ENCODE data around the gene HOXD10. TPM values are rescaled to one million over a fixed set of nuclear protein-coding genes. Genes with fewer than 3 reads are reported as not detected.

The HOXD10 gene
- total RNA-seq, 1 donor from 2014 or later: 19.6 TPM

DNA sequence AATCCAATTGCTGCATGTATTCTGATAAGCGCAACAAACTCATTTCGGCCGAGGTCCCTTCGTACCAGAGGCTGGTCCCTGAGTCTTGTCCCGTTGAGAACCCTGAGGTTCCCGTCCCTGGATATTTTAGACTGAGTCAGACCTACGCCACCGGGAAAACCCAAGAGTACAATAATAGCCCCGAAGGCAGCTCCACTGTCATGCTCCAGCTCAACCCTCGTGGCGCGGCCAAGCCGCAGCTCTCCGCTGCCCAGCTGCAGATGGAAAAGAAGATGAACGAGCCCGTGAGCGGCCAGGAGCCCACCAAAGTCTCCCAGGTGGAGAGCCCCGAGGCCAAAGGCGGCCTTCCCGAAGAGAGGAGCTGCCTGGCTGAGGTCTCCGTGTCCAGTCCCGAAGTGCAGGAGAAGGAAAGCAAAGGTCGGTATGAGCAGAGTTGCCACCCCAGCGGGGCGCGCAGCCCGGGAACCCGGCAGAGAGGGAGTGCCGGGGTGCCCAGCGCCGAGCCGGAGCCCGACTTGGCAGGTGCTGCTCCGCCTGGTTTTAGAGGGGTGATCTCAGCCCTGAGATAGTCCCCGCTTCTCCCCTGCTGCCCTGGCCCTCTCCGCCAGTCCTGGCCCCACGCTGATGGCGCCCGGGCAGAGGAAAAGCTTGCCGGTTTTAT, 714 bp downstream of the HOXD10 start:
- H3K27ac ChIP-seq: peak overlapping the region; percentile 76
- H3K9me3 ChIP-seq: no peaks in the 10 kb centered on the region
- DNase-seq (ENCODE audit: extremely low spot score in 2 of 2): no peak
- TF ChIP-seq, protein P1, sequence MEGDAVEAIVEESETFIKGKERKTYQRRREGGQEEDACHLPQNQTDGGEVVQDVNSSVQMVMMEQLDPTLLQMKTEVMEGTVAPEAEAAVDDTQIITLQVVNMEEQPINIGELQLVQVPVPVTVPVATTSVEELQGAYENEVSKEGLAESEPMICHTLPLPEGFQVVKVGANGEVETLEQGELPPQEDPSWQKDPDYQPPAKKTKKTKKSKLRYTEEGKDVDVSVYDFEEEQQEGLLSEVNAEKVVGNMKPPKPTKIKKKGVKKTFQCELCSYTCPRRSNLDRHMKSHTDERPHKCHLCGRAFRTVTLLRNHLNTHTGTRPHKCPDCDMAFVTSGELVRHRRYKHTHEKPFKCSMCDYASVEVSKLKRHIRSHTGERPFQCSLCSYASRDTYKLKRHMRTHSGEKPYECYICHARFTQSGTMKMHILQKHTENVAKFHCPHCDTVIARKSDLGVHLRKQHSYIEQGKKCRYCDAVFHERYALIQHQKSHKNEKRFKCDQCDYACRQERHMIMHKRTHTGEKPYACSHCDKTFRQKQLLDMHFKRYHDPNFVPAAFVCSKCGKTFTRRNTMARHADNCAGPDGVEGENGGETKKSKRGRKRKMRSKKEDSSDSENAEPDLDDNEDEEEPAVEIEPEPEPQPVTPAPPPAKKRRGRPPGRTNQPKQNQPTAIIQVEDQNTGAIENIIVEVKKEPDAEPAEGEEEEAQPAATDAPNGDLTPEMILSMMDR (IDR thresholded peaks at IDR 0.05): no peak
- TF ChIP-seq POLR2A (IDR thresholded peaks at IDR 0.05): no peak
- no peak for TF ChIP-seq POLR2AphosphoS5 (IDR thresholded peaks at IDR 0.05; ENCODE audit: insufficient read depth in 1 of 2, low read depth in 1 of 2)
- peaks cover 24% of the 10 kb centered on the region for H3K4me1 ChIP-seq
- no peaks in the 10 kb centered on the region for H3K27me3 ChIP-seq
- peaks cover 0 to 7% of the 10 kb centered on the region in 2 donors for H3K36me3 ChIP-seq
- intact Hi-C loops (cut with DNase I): no loop called here
- peak overlapping the region; percentile 15 to 40 for H3K4me3 ChIP-seq

DNA sequence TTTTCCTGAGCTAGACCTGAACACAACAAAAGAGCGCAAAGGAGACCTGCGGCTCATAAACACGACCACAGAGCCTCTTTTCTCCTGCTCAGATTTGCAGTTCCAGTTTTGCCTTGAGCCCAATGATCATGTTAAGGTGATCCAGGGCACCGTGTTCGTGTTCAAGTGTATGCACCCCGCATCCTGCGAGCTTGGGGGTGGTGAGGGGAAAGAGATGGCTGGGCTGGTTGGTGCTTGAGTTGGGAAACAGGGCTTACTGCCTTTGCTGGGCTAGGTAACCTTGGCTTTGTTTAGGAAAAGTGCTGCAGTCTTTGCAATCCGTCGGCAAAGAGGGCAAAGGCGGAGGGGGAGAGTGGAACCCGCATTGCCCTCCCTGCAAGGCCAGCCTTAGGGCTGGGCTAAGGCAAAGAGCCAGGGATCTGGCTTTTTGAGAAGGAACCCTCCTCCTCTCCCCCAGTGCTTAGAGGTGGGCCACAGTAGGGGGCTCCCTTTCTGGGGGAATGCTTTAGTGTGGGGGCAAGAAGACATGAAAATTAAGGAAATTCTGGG, 1.3 kb downstream of the HOXD10 start:
- DNase-seq (ENCODE audit: extremely low spot score in 2 of 2): no peak
- Histone ChIP-seq H3K4me1 (peaks cover 24% of the 10 kb centered on the region), H3K9me3 (no peaks in the 10 kb centered on the region), H3K27me3 (no peaks in the 10 kb centered on the region), H3K4me3 (peak overlapping the region; percentile 15 to 40), H3K36me3 (peaks cover 0 to 7% of the 10 kb centered on the region in 2 donors), H3K27ac (peak overlapping the region; percentile 76)
- intact Hi-C loops (cut with DNase I): no loop called here
- TF ChIP-seq, protein P1 (IDR thresholded peaks at IDR 0.05): no peak
- TF ChIP-seq POLR2AphosphoS5 (IDR thresholded peaks at IDR 0.05; ENCODE audit: insufficient read depth in 1 of 2, low read depth in 1 of 2) (no peak), POLR2A (IDR thresholded peaks at IDR 0.05) (no peak)

DNA sequence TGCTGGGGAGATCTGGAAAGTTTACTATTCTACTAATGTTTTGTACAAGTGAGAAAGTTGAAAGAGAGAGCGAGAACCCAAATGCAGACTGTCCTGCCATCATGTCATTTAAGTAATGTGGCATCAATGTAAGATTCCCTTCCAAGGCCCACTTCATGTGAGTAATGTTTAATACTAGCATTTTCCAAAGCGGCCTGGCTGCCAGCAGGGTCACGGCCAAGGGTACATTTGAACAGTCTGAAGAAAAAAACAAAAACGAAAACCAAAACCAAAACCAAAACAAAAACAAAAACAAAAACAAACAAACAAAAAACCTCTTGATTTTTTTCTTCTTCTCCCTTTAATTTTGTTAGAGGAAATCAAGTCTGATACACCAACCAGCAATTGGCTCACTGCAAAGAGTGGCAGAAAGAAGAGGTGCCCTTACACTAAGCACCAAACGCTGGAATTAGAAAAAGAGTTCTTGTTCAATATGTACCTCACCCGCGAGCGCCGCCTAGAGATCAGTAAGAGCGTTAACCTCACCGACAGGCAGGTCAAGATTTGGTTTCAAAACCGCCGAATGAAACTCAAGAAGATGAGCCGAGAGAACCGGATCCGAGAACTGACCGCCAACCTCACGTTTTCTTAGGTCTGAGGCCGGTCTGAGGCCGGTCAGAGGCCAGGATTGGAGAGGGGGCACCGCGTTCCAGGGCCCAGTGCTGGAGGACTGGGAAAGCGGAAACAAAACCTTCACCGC, 2.2 kb downstream of the HOXD10 start:
- intact Hi-C loops (cut with DNase I): no loop called here

DNA sequence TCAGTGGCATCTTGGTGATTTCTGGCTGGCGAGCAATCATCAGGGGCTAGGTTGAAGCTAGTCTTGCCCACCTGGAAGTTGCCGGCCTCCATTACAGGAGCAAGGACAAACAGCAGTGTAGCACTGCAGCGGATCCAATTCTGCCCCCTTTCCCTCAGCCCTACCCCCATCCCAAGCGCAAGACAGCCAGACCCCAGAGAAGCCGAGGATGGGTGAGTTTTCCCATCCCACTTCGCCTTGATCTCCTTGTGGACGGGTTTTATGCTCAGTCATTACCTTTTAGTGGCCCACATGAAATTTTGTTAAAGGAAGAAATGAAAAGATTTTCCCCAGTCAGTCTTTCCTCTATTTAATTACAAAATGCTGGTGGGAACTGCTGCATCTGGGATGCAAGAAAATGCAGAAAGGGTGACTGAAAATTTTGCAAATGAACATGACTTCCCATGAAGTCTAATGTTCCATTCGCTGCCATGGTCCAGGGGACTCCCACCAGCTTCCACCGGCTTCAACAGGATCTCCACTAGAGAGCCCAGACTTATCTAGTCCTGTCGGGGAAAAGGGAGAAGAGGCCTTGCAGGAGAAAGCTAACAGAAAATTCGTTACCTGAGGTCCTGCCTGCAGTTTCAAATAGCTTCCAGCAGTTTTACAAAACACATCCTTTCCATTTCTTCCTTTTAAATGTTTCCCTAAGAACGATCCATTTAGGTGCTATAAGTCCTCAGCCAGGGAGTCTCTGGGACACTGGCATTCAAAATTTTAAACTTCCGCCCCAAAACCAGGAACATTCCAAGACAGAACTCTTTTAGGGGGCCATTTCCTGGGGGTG, 4.0 kb downstream of the HOXD10 start:
- TF ChIP-seq POLR2AphosphoS5 (IDR thresholded peaks at IDR 0.05; ENCODE audit: insufficient read depth in 1 of 2, low read depth in 1 of 2) (no peak), POLR2A (IDR thresholded peaks at IDR 0.05) (no peak)
- TF ChIP-seq, protein P1 (IDR thresholded peaks at IDR 0.05): no peak
- intact Hi-C loops (cut with DNase I): loop anchor here (5.0 to 10.0 kb wide), 2 partner anchors 697 to 1024 kb away; no protein-coding TSS in a partner anchor
- Histone ChIP-seq H3K27ac (peak overlapping the region; percentile 77), H3K9me3 (no peaks in the 10 kb centered on the region), H3K36me3 (peaks cover 0 to 7% of the 10 kb centered on the region in 2 donors), H3K27me3 (no peaks in the 10 kb centered on the region), H3K4me3 (no peak overlapping the region), H3K4me1 (peaks cover 21% of the 10 kb centered on the region)
- DNase-seq (ENCODE audit: extremely low spot score in 2 of 2): no peak

More for the DNA sequence above, 2.2 kb downstream of the HOXD10 start:
- DNase-seq (ENCODE audit: extremely low spot score in 2 of 2): no peak
- Histone ChIP-seq H3K27ac (peak overlapping the region; percentile 76), H3K9me3 (no peaks in the 10 kb centered on the region), H3K4me3 (peak overlapping the region; percentile 15 to 40), H3K36me3 (peaks cover 0 to 7% of the 10 kb centered on the region in 2 donors), H3K27me3 (no peaks in the 10 kb centered on the region), H3K4me1 (peaks cover 24% of the 10 kb centered on the region)
- TF ChIP-seq POLR2AphosphoS5 (IDR thresholded peaks at IDR 0.05; ENCODE audit: insufficient read depth in 1 of 2, low read depth in 1 of 2) (no peak), POLR2A (IDR thresholded peaks at IDR 0.05) (no peak)
- TF ChIP-seq, protein P1 (IDR thresholded peaks at IDR 0.05): no peak
